GM12878 (cell line): ENCODE measurements around the gene PAXX. TPM values are rescaled to one million over a fixed set of nuclear protein-coding genes. Genes with fewer than 3 reads are reported as not detected.

Experiments used
- ATAC-seq: fragments of 200-7000 bp; cut with Tn5 transposase; 3 replicates; pipeline ENCODE4 v1.9.1; 2020; ENCODE audit warnings: mild to moderate bottlenecking, moderate library complexity
- BruUV-seq: library from RNA; stranded (reverse); fragments of 400-500 nt; replicated peaks from 2 replicates; lab custom pipeline; 2021; lab: Mats Ljungman, UMichigan
- CTCF ChIA-PET: fragments of 300-600 bp; sonication (Branson Sonifier 250); formaldehyde crosslinking; extraction: SDS; loops from one replicate; lab custom pipeline; 2021; ENCODE audit warnings: inconsistent platforms; lab: Yijun Ruan, JAX
- POLR2A ChIA-PET: fragments of 350-600 bp; formaldehyde crosslinking; extraction: SDS; loops from one replicate; lab custom pipeline; 2021; ENCODE audit warnings: inconsistent platforms; lab: Charles Lee
- RAD21 ChIA-PET: fragments of 300-600 bp; sonication (Branson Sonifier 250); formaldehyde crosslinking; loops from one replicate; lab custom pipeline; 2023; ENCODE audit warnings: antibody characterized with exemption; ENCODE audit not compliant: unreplicated experiment; lab: Charles Lee
- SMC1A ChIA-PET: fragments of 300-600 bp; sonication (Branson Sonifier 250); formaldehyde crosslinking; loops from one replicate; lab custom pipeline; 2023; ENCODE audit not compliant: unreplicated experiment, uncharacterized antibody; lab: Charles Lee
- DNase-seq: peaks from one replicate; pipeline ENCODE4 v3.0.0-alpha.2; 2011; ENCODE audit warnings: low read depth, low spot score
- FAIRE-seq: peaks from 3 replicates; lab custom pipeline; 2011; peaks lifted over from hg19 to GRCh38; lab: Jason Lieb, UNC
- H2AFZ ChIP-seq: 2 replicates; pipeline ENCODE4 v1.6.0; 2011; ENCODE audit warnings: low read depth, low read length, control low read depth; ENCODE audit not compliant: control insufficient read depth
- H3K27ac ChIP-seq: 2 replicates; pipeline ENCODE4 v1.5.1; 2011; ENCODE audit warnings: control low read depth; ENCODE audit not compliant: control insufficient read depth, insufficient read depth
- H3K27me3 ChIP-seq, 2 experiments: replicated peaks in 1 of 2; 2 replicates each; pipeline versions ENCODE4 v1.6.0 to v1.6.1; 2011; ENCODE audit warnings: low read length in 1 of 2; ENCODE audit not compliant: control insufficient read depth in 2 of 2, insufficient read depth in 2 of 2
- H3K36me3 ChIP-seq, 2 experiments: 2 replicates each; pipeline ENCODE4 v1.5.1; 2011; ENCODE audit warnings: low read length in 1 of 2; ENCODE audit not compliant: control insufficient read depth in 2 of 2, insufficient read depth in 2 of 2
- H3K4me1 ChIP-seq: 2 replicates; pipeline ENCODE4 v1.6.1; 2011; ENCODE audit warnings: mild to moderate bottlenecking, low read length, moderate library complexity, mixed read lengths; ENCODE audit not compliant: control insufficient read depth, insufficient read depth
- H3K4me2 ChIP-seq: 2 replicates; pipeline ENCODE4 v1.6.0; 2011; ENCODE audit warnings: control low read depth; ENCODE audit not compliant: control insufficient read depth, insufficient read depth
- H3K4me3 ChIP-seq: fragments of 200-600 bp; sonication (generic); 2 replicates; pipeline ENCODE4 v1.5.1; 2016
- H3K79me2 ChIP-seq: 2 replicates; pipeline ENCODE4 v1.6.0; 2011; ENCODE audit warnings: low read length; ENCODE audit not compliant: control insufficient read depth, insufficient read depth
- H3K9ac ChIP-seq: 2 replicates; pipeline ENCODE4 v1.8.0; 2011; ENCODE audit warnings: low read length, control low read depth, mixed read lengths; ENCODE audit not compliant: control insufficient read depth, insufficient read depth
- H3K9me3 ChIP-seq: replicated peaks from 3 replicates; pipeline ENCODE4 v1.5.1; 2011; ENCODE audit warnings: mild to moderate bottlenecking, low read length; ENCODE audit not compliant: control insufficient read depth, insufficient read depth
- H4K20me1 ChIP-seq: 2 replicates; pipeline ENCODE4 v1.6.0; 2011; ENCODE audit not compliant: control insufficient read depth, insufficient read depth
- BCL11A ChIP-seq: IDR thresholded peaks from 2 replicates; pipeline ENCODE4 v1.6.1; 2011; ENCODE audit warnings: low read depth, low read length
- BMI1 ChIP-seq: fragments of 450-650 bp; IDR thresholded peaks from 2 replicates; pipeline ENCODE4 v1.6.1; 2016; ENCODE audit warnings: mild to moderate bottlenecking, moderate library complexity, borderline replicate concordance
- CBFB ChIP-seq: IDR thresholded peaks from 2 replicates; pipeline ENCODE4 v1.6.1; 2016; ENCODE audit warnings: antibody characterized with exemption, low read depth
- CHD1 ChIP-seq: IDR thresholded peaks from 2 replicates; pipeline ENCODE4 v1.6.1; 2012; ENCODE audit warnings: low read depth, low read length, improper control_type of control experiment
- FOXK2 ChIP-seq: fragments of 450-650 bp; IDR thresholded peaks from 2 replicates; pipeline ENCODE4 v1.6.1; 2017; ENCODE audit warnings: mild to moderate bottlenecking, moderate library complexity
- MEF2A ChIP-seq: IDR thresholded peaks from 2 replicates; pipeline ENCODE4 v1.6.1; 2011; ENCODE audit warnings: low read depth, mild to moderate bottlenecking, low read length, moderate library complexity; ENCODE audit not compliant: insufficient read depth
- RBBP5 ChIP-seq: fragments of 200-600 bp; sonication (generic); conservative IDR thresholded peaks from 2 replicates; pipeline ENCODE4 v1.6.1; 2016
- SIX5 ChIP-seq: IDR thresholded peaks from 2 replicates; pipeline ENCODE4 v1.6.1; 2011; ENCODE audit warnings: mild to moderate bottlenecking, low read depth, low read length, moderate library complexity; ENCODE audit not compliant: severe bottlenecking
- SMARCA5 ChIP-seq: fragments of 450-650 bp; IDR thresholded peaks from 2 replicates; pipeline ENCODE4 v1.6.1; 2017; ENCODE audit warnings: mild to moderate bottlenecking
- SMC3 ChIP-seq: IDR thresholded peaks from 2 replicates; pipeline ENCODE4 v1.6.1; 2011; ENCODE audit warnings: low read length, improper control_type of control experiment, borderline replicate concordance
- SPI1 ChIP-seq: IDR thresholded peaks from 2 replicates; pipeline ENCODE4 v1.6.1; 2011; ENCODE audit warnings: low read depth, mild to moderate bottlenecking, low read length, moderate library complexity, borderline replicate concordance; ENCODE audit not compliant: insufficient read depth
- SREBF2 ChIP-seq: IDR thresholded peaks from 2 replicates; pipeline ENCODE4 v1.6.1; 2012; ENCODE audit warnings: mild to moderate bottlenecking, low read length
- TCF12 ChIP-seq: IDR thresholded peaks from 2 replicates; pipeline ENCODE4 v1.6.1; 2011; ENCODE audit warnings: low read depth, mild to moderate bottlenecking, low read length
- ZSCAN29 ChIP-seq: fragments of 450-650 bp; IDR thresholded peaks from 2 replicates; pipeline ENCODE4 v1.6.1; 2017; ENCODE audit warnings: mild to moderate bottlenecking, moderate library complexity
- ZZZ3 ChIP-seq: IDR thresholded peaks from 2 replicates; pipeline ENCODE4 v1.6.1; 2011; ENCODE audit warnings: low read depth; ENCODE audit not compliant: control insufficient read depth, insufficient read length
- WGBS: methylation state at CpG from one replicate; pipeline ENCODE4 v1.1.6; 2016; ENCODE audit warnings: low lambda C conversion rate; ENCODE audit not compliant: insufficient replicate concordance, insufficient coverage; ENCODE audit errors: missing lambda C conversion rate; 5-methylcytosine and 5-hydroxymethylcytosine counted together
- in situ Hi-C: fragments of 300-500 bp; cut with MboI; formaldehyde crosslinking; loops from 9 replicates; pipeline ENCODE4 v1.14.3; 2018; ENCODE audit warnings: mixed read lengths
- intact Hi-C: fragments of 100-400 bp; cut with micrococcal nuclease; formaldehyde crosslinking; loops from one replicate; pipeline ENCODE4 v1.14.2; 2022; ENCODE audit not compliant: unreplicated experiment
- polyA plus RNA-seq, 11 experiments: library from polyadenylated mRNA; depleted of rRNA in 4 of 11; unstranded in 6 of 11; stranded (reverse) in 5 of 11; fragments of >200 nt; fragmentation: Nextera tagmentation in 4 of 11; fragmentation: Illumina TruSeq in 1 of 11; extraction: Ambion mirVana in 4 of 11; extraction: Trizol in 1 of 11; gene quantifications; 1 replicate in 1 of 11; 2 replicates in 10 of 11; pipeline versions ENCODE4 v1.2.1 to v1.2.3, GENCODE V29; 2011 to 2016; ENCODE audit warnings: inconsistent platforms in 2 of 11, missing spikeins in 2 of 11, low read depth in 1 of 11
- total RNA-seq, 4 experiments: library from RNA; depleted of rRNA in 3 of 4; stranded (reverse); fragments of >200 nt in 3 of 4; fragmentation: Illumina TruSeq in 1 of 4; extraction: Trizol in 1 of 4; gene quantifications; 2 replicates each; pipeline versions ENCODE4 v1.2.1 to v1.2.3, GENCODE V29; 2013 to 2021
- TF ChIP-seq, protein P1 (sequence below): fragments of 450-650 bp; formaldehyde crosslinking; IDR thresholded peaks from 2 replicates; pipeline ENCODE4 v1.4.0; 2020; ENCODE audit warnings: mild to moderate bottlenecking, moderate library complexity

The PAXX gene
- total and polyA plus RNA-seq, 10 of the 15 experiments (the other 5 are each of a cell fraction or from before 2014, with no cell fraction given): 0.18 to 60.6 (median 29.5) TPM

DNA sequence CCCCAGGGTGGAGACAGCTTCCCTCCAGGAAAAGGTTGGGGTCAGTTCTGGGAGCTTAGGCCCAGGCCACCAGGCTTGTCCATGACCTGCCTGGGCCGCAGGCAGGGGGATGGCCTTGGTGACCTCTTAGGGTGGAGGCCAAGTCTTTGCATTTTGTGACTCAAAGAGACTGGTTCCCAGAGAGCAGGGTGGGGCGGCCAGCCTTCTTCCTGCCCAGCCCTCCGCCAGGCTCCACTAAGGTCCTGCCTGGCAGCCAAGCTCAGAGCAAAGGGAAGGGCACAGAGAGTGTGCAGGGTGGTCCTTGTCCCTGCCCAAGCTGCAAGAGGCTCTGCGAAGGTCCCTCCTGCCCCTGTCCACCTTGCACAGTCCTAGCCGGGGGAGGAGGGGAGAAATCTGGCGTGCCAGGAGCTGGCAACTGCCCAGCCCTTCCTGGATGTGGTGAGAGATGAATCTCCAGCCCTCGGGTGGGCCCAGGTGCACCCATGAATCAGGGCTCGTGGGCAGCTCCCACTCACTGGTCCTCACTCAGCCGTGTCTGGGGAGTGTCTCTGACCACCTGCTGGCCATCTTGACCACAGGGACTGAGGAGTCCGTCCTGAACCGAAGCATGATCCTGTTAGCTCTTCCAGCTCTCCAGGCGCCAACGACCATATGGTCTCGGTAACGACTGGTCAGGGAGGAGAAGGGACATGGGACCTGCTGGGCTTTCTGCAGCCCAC, 17.2 kb upstream of the PAXX start:
- Histone ChIP-seq H3K27me3 (no peaks in the 10 kb centered on the region; a peak in 2 of 4 replicates), H3K4me2 (no peak overlapping the region), H3K4me1 (no peaks in the 10 kb centered on the region), H3K9ac (no peak overlapping the region), H2AFZ (no peak overlapping the region), H3K79me2 (no peaks in the 10 kb centered on the region), H3K27ac (no peak overlapping the region), H3K36me3 (no peaks in the 10 kb centered on the region), H3K9me3 (no peaks in the 10 kb centered on the region), H3K4me3 (no peak overlapping the region), H4K20me1 (no peaks in the 10 kb centered on the region)
- ATAC-seq (no peak), DNase-seq (no peak), FAIRE-seq (no peak)
- TF ChIP-seq FOXK2: no peak
- TF ChIP-seq SMC3: no peak
- no peak for TF ChIP-seq CHD1
- TF ChIP-seq SIX5: no peak
- TF ChIP-seq BCL11A: no peak
- no peak for TF ChIP-seq SMARCA5
- TF ChIP-seq CBFB: no peak
- no peak for TF ChIP-seq TCF12
- no peak for TF ChIP-seq SPI1
- TF ChIP-seq ZSCAN29: no peak
- TF ChIP-seq RBBP5: no peak
- TF ChIP-seq, protein P1, sequence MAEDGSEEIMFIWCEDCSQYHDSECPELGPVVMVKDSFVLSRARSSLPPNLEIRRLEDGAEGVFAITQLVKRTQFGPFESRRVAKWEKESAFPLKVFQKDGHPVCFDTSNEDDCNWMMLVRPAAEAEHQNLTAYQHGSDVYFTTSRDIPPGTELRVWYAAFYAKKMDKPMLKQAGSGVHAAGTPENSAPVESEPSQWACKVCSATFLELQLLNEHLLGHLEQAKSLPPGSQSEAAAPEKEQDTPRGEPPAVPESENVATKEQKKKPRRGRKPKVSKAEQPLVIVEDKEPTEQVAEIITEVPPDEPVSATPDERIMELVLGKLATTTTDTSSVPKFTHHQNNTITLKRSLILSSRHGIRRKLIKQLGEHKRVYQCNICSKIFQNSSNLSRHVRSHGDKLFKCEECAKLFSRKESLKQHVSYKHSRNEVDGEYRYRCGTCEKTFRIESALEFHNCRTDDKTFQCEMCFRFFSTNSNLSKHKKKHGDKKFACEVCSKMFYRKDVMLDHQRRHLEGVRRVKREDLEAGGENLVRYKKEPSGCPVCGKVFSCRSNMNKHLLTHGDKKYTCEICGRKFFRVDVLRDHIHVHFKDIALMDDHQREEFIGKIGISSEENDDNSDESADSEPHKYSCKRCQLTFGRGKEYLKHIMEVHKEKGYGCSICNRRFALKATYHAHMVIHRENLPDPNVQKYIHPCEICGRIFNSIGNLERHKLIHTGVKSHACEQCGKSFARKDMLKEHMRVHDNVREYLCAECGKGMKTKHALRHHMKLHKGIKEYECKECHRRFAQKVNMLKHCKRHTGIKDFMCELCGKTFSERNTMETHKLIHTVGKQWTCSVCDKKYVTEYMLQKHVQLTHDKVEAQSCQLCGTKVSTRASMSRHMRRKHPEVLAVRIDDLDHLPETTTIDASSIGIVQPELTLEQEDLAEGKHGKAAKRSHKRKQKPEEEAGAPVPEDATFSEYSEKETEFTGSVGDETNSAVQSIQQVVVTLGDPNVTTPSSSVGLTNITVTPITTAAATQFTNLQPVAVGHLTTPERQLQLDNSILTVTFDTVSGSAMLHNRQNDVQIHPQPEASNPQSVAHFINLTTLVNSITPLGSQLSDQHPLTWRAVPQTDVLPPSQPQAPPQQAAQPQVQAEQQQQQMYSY: no peak
- TF ChIP-seq ZZZ3: no peak
- TF ChIP-seq MEF2A: no peak
- no peak for TF ChIP-seq SREBF2
- no peak for TF ChIP-seq BMI1
- intact Hi-C loops (no loop called here), in situ Hi-C loops (no loop called here)
- BruUV-seq: no TSS peak
- 30% methylated on average over 15 of the region's 15 CpGs for WGBS
- ChIA-PET CTCF (interaction anchor here (2.9 kb wide), 1 partner anchor 60 kb away, joined by 11 read pairs; no protein-coding TSS in a partner anchor), POLR2A (interaction anchor here (0.6 kb wide), 1 partner anchor 226 kb away, joined by 3 read pairs; no protein-coding TSS in a partner anchor), SMC1A (interaction anchor here (1.3 kb wide), 1 partner anchor 27 kb away, joined by 3 read pairs; no protein-coding TSS in a partner anchor), RAD21 (interaction anchor here (0.8 kb wide), 1 partner anchor 60 kb away, joined by 3 read pairs; no protein-coding TSS in a partner anchor)
